Measurements from ENCODE around the gene LPP.

Gene LPP

GRCh38 chr3:188913084-188913483, 759.1 kb downstream of the LPP start:
- no peak for TF ChIP-seq CTCF (IDR thresholded peaks at IDR 0.05; ENCODE audit: low read depth, low read length, missing control alignments)
- DNase-seq (ENCODE audit: low read depth) = no peak
- no peak overlapping the region for H3K4me3 ChIP-seq (ENCODE audit: low read depth, low read length)
- in situ Hi-C loops (cut with HindIII; ENCODE audit: low sequenced_read_pairs) = no loop called here

GRCh38 chr3:188914552-188914951, 760.6 kb downstream of the LPP start:
- no peak for TF ChIP-seq CTCF (IDR thresholded peaks at IDR 0.05; ENCODE audit: low read depth, low read length, missing control alignments)
- no peak overlapping the region for H3K4me3 ChIP-seq (ENCODE audit: low read depth, low read length)
- no peak for DNase-seq (ENCODE audit: low read depth)
- in situ Hi-C loops (cut with HindIII; ENCODE audit: low sequenced_read_pairs) = no loop called here

- in situ Hi-C loops (cut with HindIII; ENCODE audit: low sequenced_read_pairs) = no loop called here
- DNase-seq (ENCODE audit: low read depth) = no peak
- no peak for TF ChIP-seq CTCF (IDR thresholded peaks at IDR 0.05; ENCODE audit: low read depth, low read length, missing control alignments)
- H3K4me3 ChIP-seq (ENCODE audit: low read depth, low read length) = no peak overlapping the region
These were observed 761.2 kb downstream of the LPP start for GRCh38 chr3:188915127-188915526.

- H3K4me3 ChIP-seq (ENCODE audit: low read depth, low read length) = no peak overlapping the region
- no peak for TF ChIP-seq CTCF (IDR thresholded peaks at IDR 0.05; ENCODE audit: low read depth, low read length, missing control alignments)
- in situ Hi-C loops (cut with HindIII; ENCODE audit: low sequenced_read_pairs) = no loop called here
- DNase-seq (ENCODE audit: low read depth) = no peak
These were observed 763.0 kb downstream of the LPP start for GRCh38 chr3:188916934-188917401.

GRCh38 chr3:188918093-188918492, 764.1 kb downstream of the LPP start:
- in situ Hi-C loops (cut with HindIII; ENCODE audit: low sequenced_read_pairs) = no loop called here
- DNase-seq (ENCODE audit: low read depth) = no peak
- H3K4me3 ChIP-seq (ENCODE audit: low read depth, low read length) = no peak overlapping the region
- TF ChIP-seq CTCF (IDR thresholded peaks at IDR 0.05; ENCODE audit: low read depth, low read length, missing control alignments) = no peak

- in situ Hi-C loops (cut with HindIII; ENCODE audit: low sequenced_read_pairs) = no loop called here
- no peak overlapping the region for H3K4me3 ChIP-seq (ENCODE audit: low read depth, low read length)
- no peak for DNase-seq (ENCODE audit: low read depth)
- TF ChIP-seq CTCF (IDR thresholded peaks at IDR 0.05; ENCODE audit: low read depth, low read length, missing control alignments) = no peak
These were observed 769.7 kb downstream of the LPP start for GRCh38 chr3:188923671-188924070.

GRCh38 chr3:188925376-188925775, 771.4 kb downstream of the LPP start:
- TF ChIP-seq CTCF (IDR thresholded peaks at IDR 0.05; ENCODE audit: low read depth, low read length, missing control alignments) = no peak
- in situ Hi-C loops (cut with HindIII; ENCODE audit: low sequenced_read_pairs) = no loop called here
- no peak overlapping the region for H3K4me3 ChIP-seq (ENCODE audit: low read depth, low read length)
- no peak for DNase-seq (ENCODE audit: low read depth)
